H9 (cell line): ENCODE results near the gene JAKMIP3. TPM values are rescaled to one million over a fixed set of nuclear protein-coding genes. Genes with fewer than 3 reads are reported as not detected.
A peak's percentile ranks its signal among the peaks of the same experiment; 100 is the strongest.

Experiments used
- DNase-seq: peaks from one replicate; pipeline ENCODE4 v3.0.0-alpha.2; 2017
- H2AFZ ChIP-seq: one replicate; pipeline ENCODE4 v1.6.1; 2013; ENCODE audit warnings: mild to moderate bottlenecking, low read length, control low read depth, moderate library complexity
- H2AK5ac ChIP-seq: 2 replicates; pipeline ENCODE4 v1.6.1; 2013; ENCODE audit warnings: low read length, control low read depth, mixed read lengths; ENCODE audit not compliant: insufficient read length
- H2BK120ac ChIP-seq: one replicate; pipeline ENCODE4 v1.6.1; 2013; ENCODE audit warnings: low read depth, mild to moderate bottlenecking, low read length, control low read depth, inconsistent platforms; ENCODE audit not compliant: poor library complexity, severe bottlenecking
- H2BK12ac ChIP-seq: 2 replicates; pipeline ENCODE4 v1.6.1; 2013; ENCODE audit warnings: low read length, control low read depth, mixed read lengths, low read depth; ENCODE audit not compliant: insufficient read length
- H2BK15ac ChIP-seq: 2 replicates; pipeline ENCODE4 v1.6.1; 2013; ENCODE audit warnings: low read depth, low read length, control low read depth
- H2BK20ac ChIP-seq: one replicate; pipeline ENCODE4 v1.6.1; 2013; ENCODE audit warnings: low read depth, mild to moderate bottlenecking, low read length, control low read depth, inconsistent platforms; ENCODE audit not compliant: poor library complexity, severe bottlenecking
- H2BK5ac ChIP-seq: 2 replicates; pipeline ENCODE4 v1.6.1; 2013; ENCODE audit warnings: low read length, control low read depth, mixed read lengths; ENCODE audit not compliant: insufficient read length
- H3K14ac ChIP-seq: 2 replicates; pipeline ENCODE4 v1.6.1; 2013; ENCODE audit warnings: low read length, control low read depth; ENCODE audit not compliant: insufficient read depth
- H3K18ac ChIP-seq: 2 replicates; pipeline ENCODE4 v1.6.1; 2013; ENCODE audit warnings: low read depth, mild to moderate bottlenecking, mixed read lengths, low read length, control low read depth; ENCODE audit not compliant: insufficient read length
- H3K23ac ChIP-seq: 2 replicates; pipeline ENCODE4 v1.6.1; 2013; ENCODE audit warnings: low read length, control low read depth, mixed read lengths, low read depth; ENCODE audit not compliant: insufficient read length
- H3K23me2 ChIP-seq: 2 replicates; pipeline ENCODE4 v1.6.1; 2013; ENCODE audit warnings: low read depth, mild to moderate bottlenecking, mixed read lengths, low read length, control low read depth; ENCODE audit not compliant: insufficient read length, poor library complexity, severe bottlenecking
- H3K27ac ChIP-seq: 2 replicates; pipeline ENCODE4 v1.5.1; 2013; ENCODE audit warnings: low read length, control low read depth, mixed read lengths, low read depth; ENCODE audit not compliant: insufficient read length
- H3K27me3 ChIP-seq: 2 replicates; pipeline ENCODE4 v1.6.1; 2013; ENCODE audit warnings: low read length, control low read depth, inconsistent platforms; ENCODE audit not compliant: insufficient read depth
- H3K4ac ChIP-seq: 2 replicates; pipeline ENCODE4 v1.6.1; 2013; ENCODE audit warnings: low read depth, mild to moderate bottlenecking, control low read depth, inconsistent platforms, low read length, moderate library complexity
- H3K4me1 ChIP-seq: 2 replicates; pipeline ENCODE4 v1.6.1; 2013; ENCODE audit warnings: low read length, control low read depth, inconsistent platforms; ENCODE audit not compliant: insufficient read depth
- H3K4me2 ChIP-seq: 2 replicates; pipeline ENCODE4 v1.6.1; 2013; ENCODE audit warnings: low read length, control low read depth, mixed read lengths; ENCODE audit not compliant: insufficient read length, insufficient read depth
- H3K56ac ChIP-seq: 2 replicates; pipeline ENCODE4 v1.6.1; 2013; ENCODE audit warnings: low read depth, mild to moderate bottlenecking, mixed read lengths, low read length, control low read depth; ENCODE audit not compliant: insufficient read length
- H3K79me1 ChIP-seq: 2 replicates; pipeline ENCODE4 v1.6.1; 2013; ENCODE audit warnings: low read depth, mild to moderate bottlenecking, moderate library complexity, low read length, control low read depth, inconsistent platforms; ENCODE audit not compliant: insufficient read depth, poor library complexity, severe bottlenecking
- H3K79me2 ChIP-seq: 2 replicates; pipeline ENCODE4 v1.6.1; 2013; ENCODE audit warnings: low read length, control low read depth, inconsistent platforms; ENCODE audit not compliant: insufficient read depth
- H3K9ac ChIP-seq: 2 replicates; pipeline ENCODE4 v1.6.1; 2013; ENCODE audit warnings: low read length, control low read depth, mixed read lengths; ENCODE audit not compliant: insufficient read length; ENCODE audit errors: extremely low read depth
- H3K9me3 ChIP-seq: one replicate; pipeline ENCODE4 v1.6.1; 2013; ENCODE audit warnings: low read depth, low read length, inconsistent platforms; ENCODE audit not compliant: control insufficient read depth
- H3T11ph ChIP-seq: one replicate; pipeline ENCODE4 v1.6.1; 2013; ENCODE audit warnings: mild to moderate bottlenecking, low read length, control low read depth, inconsistent platforms
- H4K20me1 ChIP-seq: one replicate; pipeline ENCODE4 v1.6.1; 2013; ENCODE audit not compliant: control insufficient read depth, insufficient read length, insufficient read depth
- H4K5ac ChIP-seq: 2 replicates; pipeline ENCODE4 v1.6.1; 2013; ENCODE audit warnings: low read depth, mild to moderate bottlenecking, mixed read lengths, low read length, control low read depth; ENCODE audit not compliant: insufficient read length
- H4K8ac ChIP-seq: replicated peaks from 2 replicates; pipeline ENCODE4 v1.6.1; 2013; ENCODE audit warnings: low read length, control low read depth, mixed read lengths, low read depth; ENCODE audit not compliant: insufficient read length
- H4K91ac ChIP-seq: 2 replicates; pipeline ENCODE4 v1.6.1; 2013; ENCODE audit warnings: low read depth, mild to moderate bottlenecking, moderate library complexity, mixed read lengths, low read length, control low read depth; ENCODE audit not compliant: insufficient read length
- H3K27ac Mint-ChIP-seq, 3 experiments: 2 replicates in 2 of 3; 3 replicates in 1 of 3; pipeline ENCODE4 v1.8.0; 2020 to 2021; ENCODE audit warnings: mixed read lengths in 3 of 3, mild to moderate bottlenecking in 1 of 3, moderate library complexity in 1 of 3
- H3K27me3 Mint-ChIP-seq: 2 replicates; pipeline ENCODE4 v1.8.0; 2021; ENCODE audit warnings: low read depth, mild to moderate bottlenecking, moderate library complexity, mixed read lengths
- H3K36me3 Mint-ChIP-seq, 3 experiments: 2 replicates in 2 of 3; 3 replicates in 1 of 3; pipeline ENCODE4 v1.8.0; 2020 to 2021; ENCODE audit warnings: low read depth in 3 of 3, mixed read lengths in 3 of 3; ENCODE audit not compliant: insufficient read depth in 1 of 3
- H3K4me1 Mint-ChIP-seq, 2 experiments: 2 replicates each; pipeline ENCODE4 v1.8.0; 2020; ENCODE audit warnings: mixed read lengths in 2 of 2
- H3K4me3 Mint-ChIP-seq, 2 experiments: 2 replicates in 1 of 2; 3 replicates in 1 of 2; pipeline ENCODE4 v1.8.0; 2020 to 2021; ENCODE audit warnings: mild to moderate bottlenecking in 2 of 2, mixed read lengths in 2 of 2, moderate library complexity in 1 of 2
- H3K9me3 Mint-ChIP-seq, 2 experiments: 2 replicates in 1 of 2; 3 replicates in 1 of 2; pipeline ENCODE4 v1.8.0; 2020; ENCODE audit warnings: mild to moderate bottlenecking in 2 of 2, mixed read lengths in 2 of 2, moderate library complexity in 1 of 2
- CTCF ChIP-seq: fragments of 200-600 bp; sonication (generic); conservative IDR thresholded peaks from 3 replicates; pipeline ENCODE4 v1.8.0; 2021; ENCODE audit warnings: antibody characterized with exemption, mild to moderate bottlenecking
- WGBS: extraction: QIAGEN DNeasy Blood & Tissue Kit; methylation state at CpG from one replicate; pipeline ENCODE4 v1.1.7; 2013; ENCODE audit warnings: missing lambda C conversion rate, low lambda C conversion rate, mixed read lengths; ENCODE audit not compliant: insufficient read length; ENCODE audit errors: extremely low coverage; 5-methylcytosine and 5-hydroxymethylcytosine counted together
- total RNA-seq: library from RNA; stranded (reverse); gene quantifications from 2 replicates; pipeline ENCODE4 v1.2.1, GENCODE V29; 2021

The JAKMIP3 gene
- total RNA-seq, 1 experiment from 2014 or later, result 0.50 TPM

- H3K36me3 Mint-ChIP-seq, result peaks cover 0 to 2% (median 0%) of the 10 kb centered on the region in 3 experiments; a peak in 1 of 7 replicates
Measured at GRCh38 chr10:132110111-132110521, 44.4 kb downstream of the JAKMIP3 start.

More at GRCh38 chr10:132110111-132110521, 44.4 kb downstream of the JAKMIP3 start:
- Mint-ChIP-seq H3K27me3 (no peaks in the 10 kb centered on the region), H3K4me3 (no peak overlapping the region), H3K27ac (no peak overlapping the region), H3K4me1 (no peaks in the 10 kb centered on the region; a peak in 1 of 4 replicates), H3K9me3 (no peaks in the 10 kb centered on the region)
- H3K4me1 ChIP-seq, result no peaks in the 10 kb centered on the region
- H3K4ac ChIP-seq, result no peak overlapping the region
- H3K14ac ChIP-seq, result no peak overlapping the region
- H3K4me2 ChIP-seq, result no peak overlapping the region
- H4K91ac ChIP-seq, result no peak overlapping the region
- H3K27ac ChIP-seq, result no peak overlapping the region
- no peak overlapping the region for H2BK5ac ChIP-seq
- peak; percentile 20 for DNase-seq
- H2AFZ ChIP-seq, result no peak overlapping the region
- H4K5ac ChIP-seq, result no peak overlapping the region
- no CpG with 5 or more reads among the region's 14 CpGs for WGBS
- no peaks in the 10 kb centered on the region for H3K79me2 ChIP-seq
- H3K9me3 ChIP-seq, result no peaks in the 10 kb centered on the region
- no peak for TF ChIP-seq CTCF
- no peaks in the 10 kb centered on the region for H3K79me1 ChIP-seq
- H2AK5ac ChIP-seq, result no peak overlapping the region
- no peak overlapping the region for H3K23ac ChIP-seq
- no peaks in the 10 kb centered on the region for H3K27me3 ChIP-seq
- H2BK15ac ChIP-seq, result no peak overlapping the region
- H4K8ac ChIP-seq, result no peak overlapping the region
- H3T11ph ChIP-seq, result no peak overlapping the region
- H2BK20ac ChIP-seq, result no peak overlapping the region
- H3K23me2 ChIP-seq, result no peaks in the 10 kb centered on the region
- H2BK120ac ChIP-seq, result no peak overlapping the region
- no peak overlapping the region for H3K18ac ChIP-seq
- H4K20me1 ChIP-seq, result no peaks in the 10 kb centered on the region
- H2BK12ac ChIP-seq, result no peak overlapping the region
- no peak overlapping the region for H3K9ac ChIP-seq
- H3K56ac ChIP-seq, result no peak overlapping the region
